GM12892 (cell line): ENCODE results near the gene ZFHX3.

Source experiments
- POLR2A ChIP-seq: IDR thresholded peaks from 2 replicates; pipeline ENCODE4 v1.6.1; 2011; ENCODE audit warnings: low read depth, low read length, control low read depth
- POLR2AphosphoS5 ChIP-seq: IDR thresholded peaks from 2 replicates; pipeline ENCODE4 v1.6.1; 2011; ENCODE audit warnings: low read depth, low read length, control low read depth
- TAF1 ChIP-seq: IDR thresholded peaks from 2 replicates; pipeline ENCODE4 v1.6.1; 2011; ENCODE audit warnings: low read depth, mild to moderate bottlenecking, control low read depth, low read length, borderline replicate concordance

GRCh38 chr16:72957303-72958277 lies 90.3 kb downstream of the ZFHX3 start:
- no peak for TF ChIP-seq POLR2AphosphoS5
- TF ChIP-seq POLR2A: no peak
- TF ChIP-seq TAF1: no peak
